Heart left ventricle (tissue), 13 donors: ENCODE measurements around the gene EXOC3L2.

Experiments
- CTCF ChIP-seq, 12 donors: fragments of 200-600 bp; sonication (generic) in 4 of 12; IDR thresholded peaks; one replicate each; pipeline versions ENCODE4 v1.5.0 to v1.8.0; 2018 to 2022; ENCODE audit warnings: antibody characterized with exemption in 12 of 12, mild to moderate bottlenecking in 5 of 12
- POLR2A ChIP-seq, 2 donors: fragments of 450-650 bp; IDR thresholded peaks; one replicate each; pipeline ENCODE4 v1.6.1; 2017; ENCODE audit warnings: antibody characterized with exemption in 2 of 2, mild to moderate bottlenecking in 2 of 2, moderate library complexity in 2 of 2
- donor health status: ischemic (EF 13 %, LVEDD 7.1; RV severe dilation, severe dysfunction).
- donor health status: DM: no; HTN: yes; CAD: no.
- donor health status: DM: no; HTN: no; CAD: no.
- donor health status: ischemic (EF 25% LVEDD 6.9; RV normal size, moderate dysfunction).
- donor health status: ischemic (EF 25% LVEDD 5.7; RV mildly dilated, moderate dysfunction).
- donor health status: ischemic (EF 35%, LVEDD 5.7; RV mildly dilated, moderate dysfunction).
- donor health status: nonischemic (EF 11% LVEDD 7.7; RV severe dilation, severe dysfunction).
- donor health status: DM: yes; HTN: yes; CAD: no.
- donor health status: PGD.
- donor health status: ischemic (EF 29% LVEDD 5.4; RV normal size, mild dysfunction).
- donor health status: nonischemic (EF 23%, LVEDD 6.1; RV moderate dilation, normal function).

- TF ChIP-seq CTCF (IDR thresholded peaks at IDR 0.05) (no peak), POLR2A (IDR thresholded peaks at IDR 0.05) (no peak)
Observed at GRCh38 chr19:45253396-45254027, 8.3 kb upstream of the EXOC3L2 start.
